ENCODE data around the gene ZNF786. TPM values are rescaled to one million over a fixed set of nuclear protein-coding genes. Genes with fewer than 3 reads are reported as not detected.

Gene ZNF786
- total and polyA plus RNA-seq, 10 donors, result 2.8 to 10.6 (median 7.6) TPM

DNA sequence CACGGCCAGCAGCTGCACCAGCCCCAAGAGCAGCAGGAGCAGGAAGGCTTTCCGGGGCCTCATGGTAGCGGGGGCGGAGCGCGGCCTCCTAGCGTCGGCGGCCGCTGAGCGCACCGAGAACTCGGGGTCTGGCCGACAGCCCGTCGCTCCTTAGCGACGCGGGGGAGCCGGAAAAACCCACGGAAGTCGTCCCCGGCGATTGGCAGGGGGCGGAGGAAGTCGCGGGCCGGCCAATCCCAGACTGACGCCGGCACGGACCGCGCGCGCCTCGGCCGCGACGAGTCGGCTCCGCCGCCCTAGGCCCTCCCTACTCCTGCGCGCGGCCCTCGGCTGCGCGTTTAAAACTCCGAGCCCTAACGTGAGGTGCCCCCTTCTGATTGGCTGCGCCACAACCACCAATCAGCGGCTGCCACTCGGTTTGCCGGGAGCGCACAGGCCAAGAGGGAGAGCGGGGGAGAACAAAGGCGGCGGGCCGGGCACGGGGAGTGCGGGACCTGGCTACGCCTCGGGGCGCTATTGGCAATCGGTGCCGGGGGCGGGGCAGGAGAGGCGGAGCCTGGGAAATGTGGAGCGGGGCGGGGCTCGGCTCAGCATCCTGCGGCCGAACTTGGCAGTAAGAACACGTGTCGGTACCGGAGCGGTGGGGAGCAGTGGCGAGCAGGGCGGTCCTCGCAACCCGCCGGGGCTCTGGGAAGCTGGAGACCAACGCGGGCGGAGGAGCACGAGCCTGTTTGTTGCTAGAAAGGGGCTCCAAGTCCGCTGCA lies 62.0 kb downstream of the ZNF786 start, which contains the start of gene PDIA4:
Gene PDIA4, minus strand, starts transcription at position 160 of the 764 bp plus-strand sequence. Its CDS starts 97 bp downstream, at position 63.
- Histone ChIP-seq H3K27ac (peak within 1 kb of the TSS; percentile 82 to 94 (median 92)), H3K36me3 (peaks cover 0 to 4% (median 0%) of the 10 kb centered on the region in 6 donors), H3K27me3 (replicated peaks in 1 of 7) (no peaks in the 10 kb centered on the region), H3K9me3 (no peaks in the 10 kb centered on the region), H3K4me1 (peaks cover 12 to 57% (median 37%) of the 10 kb centered on the region in 6 donors), H3K4me3 (peak within 1 kb of the TSS; percentile 80 to 94 (median 88))
- 0 to 1% (median 0%) methylated on average over 31 to 87 of the region's 87 CpGs for WGBS, 5 donors
- DNase-seq, result peak; percentile 100
- peak in 2 of 3 donors; percentile 47 to 92 for TF ChIP-seq POLR2A (IDR thresholded peaks at IDR 0.05)
- peak in 9 of 11 experiments; percentile 14 to 65 (median 43) for TF ChIP-seq CTCF (IDR thresholded peaks at IDR 0.05 in 8 of 11, conservative IDR thresholded peaks at IDR 0.05 in 3 of 11)
- peak; percentile 92 to 96 (median 96) for TF ChIP-seq POLR2AphosphoS5 (IDR thresholded peaks at IDR 0.05)
- intact Hi-C loops (cut with DNase I; ENCODE audit: low total_unique reads), result no loop called here

DNA sequence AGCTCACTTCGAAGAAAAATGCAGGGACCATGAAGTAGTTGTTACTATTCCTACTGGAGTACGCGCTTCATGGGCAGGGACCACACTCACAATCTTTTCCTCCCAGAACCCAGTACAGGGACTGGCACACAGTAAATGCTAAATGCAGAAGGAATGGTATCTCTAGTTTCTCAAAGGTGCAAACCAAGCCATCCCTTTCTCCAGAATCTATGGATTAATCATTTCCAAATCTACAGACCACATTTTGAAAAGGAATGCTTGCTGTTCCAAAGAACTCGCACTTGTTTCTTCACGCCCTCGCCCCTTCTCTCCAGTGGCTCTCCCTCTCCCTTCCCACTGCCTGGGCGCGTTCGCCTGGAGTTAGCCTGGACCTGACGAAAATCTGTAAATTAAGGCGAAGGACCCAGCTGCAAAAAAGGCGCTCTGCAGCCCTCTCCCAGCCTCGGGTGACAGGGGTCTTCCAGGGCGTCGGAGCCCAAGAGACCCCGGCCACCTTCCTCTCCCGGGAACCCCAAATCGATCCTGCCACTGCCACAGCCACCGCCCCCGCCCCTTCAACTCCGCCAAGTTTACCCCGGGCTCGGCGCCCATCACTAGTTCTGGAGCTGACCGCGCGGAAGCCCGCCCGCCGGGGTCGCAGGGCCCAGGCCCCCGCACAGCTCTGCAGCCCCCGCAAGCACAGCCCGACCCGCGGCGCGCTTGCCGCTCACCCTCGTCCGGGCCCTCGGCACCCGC lies 62.7 kb downstream of the ZNF786 start:
- intact Hi-C loops (cut with DNase I; ENCODE audit: low total_unique reads), result no loop called here
- no peaks in the 10 kb centered on the region for H3K27me3 ChIP-seq (replicated peaks in 1 of 7)
- DNase-seq, result no peak
- peaks cover 12 to 64% (median 42%) of the 10 kb centered on the region in 6 donors for H3K4me1 ChIP-seq
- WGBS, 5 donors, result 0 to 2% (median 1%) methylated on average over 18 to 43 of the region's 43 CpGs
- H3K27ac ChIP-seq, result peak overlapping the region; percentile 82 to 94 (median 92)
- H3K36me3 ChIP-seq, result peaks cover 0 to 11% (median 0%) of the 10 kb centered on the region in 6 donors
- TF ChIP-seq CTCF (IDR thresholded peaks at IDR 0.05 in 8 of 11, conservative IDR thresholded peaks at IDR 0.05 in 3 of 11) (no peak), POLR2AphosphoS5 (IDR thresholded peaks at IDR 0.05) (no peak), POLR2A (IDR thresholded peaks at IDR 0.05) (no peak)
- peak overlapping the region; percentile 80 to 94 (median 88) for H3K4me3 ChIP-seq
- H3K9me3 ChIP-seq, result no peaks in the 10 kb centered on the region

- peaks cover 12 to 71% (median 44%) of the 10 kb centered on the region in 6 donors for H3K4me1 ChIP-seq
- WGBS, 5 donors, result 19 to 28% (median 21%) methylated on average over 10 of the region's 10 CpGs
- H3K27me3 ChIP-seq (replicated peaks in 1 of 7), result no peaks in the 10 kb centered on the region
- intact Hi-C loops (cut with DNase I; ENCODE audit: low total_unique reads), result no loop called here
- no peak for DNase-seq
- no peaks in the 10 kb centered on the region for H3K9me3 ChIP-seq
- TF ChIP-seq CTCF (IDR thresholded peaks at IDR 0.05 in 8 of 11, conservative IDR thresholded peaks at IDR 0.05 in 3 of 11) (no peak), POLR2AphosphoS5 (IDR thresholded peaks at IDR 0.05) (no peak), POLR2A (IDR thresholded peaks at IDR 0.05) (no peak)
- peak overlapping the region in 6 of 8 donors; percentile 6 to 94 (median 92) for H3K27ac ChIP-seq
- H3K36me3 ChIP-seq, result peaks cover 0 to 16% (median 0%) of the 10 kb centered on the region in 6 donors
- H3K4me3 ChIP-seq, result peak overlapping the region; percentile 80 to 94 (median 88)
Measured at GRCh38 chr7:149027055-149027454, 63.5 kb downstream of the ZNF786 start.

Data from spleen (tissue), 11 donors.